Dedifferentiated amniotic fluid mesenchymal stem cell (primary cell): ENCODE results near the gene BUB1B.

ENCODE experiments used
- DNase-seq: peaks from one replicate; pipeline ENCODE4 v3.0.0-alpha.2; 2016; ENCODE audit errors: extremely low spot score

BUB1B gene

GRCh38 chr15:40182358-40183029, 21.6 kb downstream of the BUB1B start:
- DNase-seq, result no peak

- DNase-seq, result no peak
Measured at GRCh38 chr15:40183636-40184463, 23.0 kb downstream of the BUB1B start.

GRCh38 chr15:40190591-40190990, 29.7 kb downstream of the BUB1B start:
- no peak for DNase-seq

- no peak for DNase-seq
Measured at GRCh38 chr15:40192942-40193341, 32.1 kb downstream of the BUB1B start.

- no peak for DNase-seq
Measured at GRCh38 chr15:40197434-40197833, 36.6 kb downstream of the BUB1B start.

- no peak for DNase-seq
Measured at GRCh38 chr15:40198355-40199085, 37.7 kb downstream of the BUB1B start.

GRCh38 chr15:40204100-40204499, 43.2 kb downstream of the BUB1B start:
- DNase-seq, result no peak

GRCh38 chr15:40217166-40217824, 56.4 kb downstream of the BUB1B start:
- DNase-seq, result peak; percentile 81

- no peak for DNase-seq
Measured at GRCh38 chr15:40219801-40220200, 58.9 kb downstream of the BUB1B start.

GRCh38 chr15:40222131-40222530, 61.3 kb downstream of the BUB1B start:
- DNase-seq, result no peak

- DNase-seq, result no peak
Measured at GRCh38 chr15:40226736-40227135, 65.9 kb downstream of the BUB1B start.

- no peak for DNase-seq
Measured at GRCh38 chr15:40229316-40229715, 68.4 kb downstream of the BUB1B start.

- no peak for DNase-seq
Measured at GRCh38 chr15:40229956-40230355, 69.1 kb downstream of the BUB1B start.

- no peak for DNase-seq
Measured at GRCh38 chr15:40232625-40233070, 71.8 kb downstream of the BUB1B start.

GRCh38 chr15:40233727-40234577, 73.1 kb downstream of the BUB1B start:
- DNase-seq, result no peak

- DNase-seq, result no peak
Measured at GRCh38 chr15:40234783-40235182, 73.9 kb downstream of the BUB1B start.

GRCh38 chr15:40235201-40235885, 74.5 kb downstream of the BUB1B start:
- DNase-seq, result no peak

GRCh38 chr15:40238532-40239403, 77.9 kb downstream of the BUB1B start, which contains the start of gene PAK6:
TSS of gene PAK6 (plus strand) at chr15:40239063. CDS start at chr15:40264786, 25,723 bp downstream.
- no peak for DNase-seq

GRCh38 chr15:40239404-40239692, 78.5 kb downstream of the BUB1B start:
- DNase-seq, result no peak
